Mucosa of rectum (tissue), 2 donors: ENCODE measurements around the gene NOL4L.

Experiments used
- H3K27ac ChIP-seq, 2 donors: one replicate each; pipeline ENCODE4 v1.7.0; 2013; ENCODE audit warnings: inconsistent platforms in 2 of 2, low read depth in 2 of 2, low read length in 2 of 2
- H3K27me3 ChIP-seq, 2 donors: one replicate each; pipeline ENCODE4 v1.7.0; 2013; ENCODE audit warnings: low read length in 2 of 2; ENCODE audit not compliant: control insufficient read depth in 2 of 2, insufficient read depth in 2 of 2
- H3K36me3 ChIP-seq, 2 donors: one replicate each; pipeline ENCODE4 v1.7.0; 2013; ENCODE audit warnings: low read length in 2 of 2; ENCODE audit not compliant: control insufficient read depth in 2 of 2, insufficient read depth in 2 of 2
- H3K4me1 ChIP-seq, 2 donors: one replicate each; pipeline ENCODE4 v1.7.0; 2013; ENCODE audit warnings: low read length in 2 of 2, mild to moderate bottlenecking in 1 of 2; ENCODE audit not compliant: control insufficient read depth in 2 of 2, insufficient read depth in 2 of 2
- H3K4me3 ChIP-seq, 2 donors: one replicate each; pipeline ENCODE4 v1.7.0; 2013; ENCODE audit warnings: low read length in 2 of 2
- H3K9ac ChIP-seq, 2 donors: one replicate each; pipeline ENCODE4 v1.7.0; 2013; ENCODE audit warnings: low read length in 2 of 2, low read depth in 1 of 2, mild to moderate bottlenecking in 1 of 2
- H3K9me3 ChIP-seq, 2 donors: one replicate each; pipeline ENCODE4 v1.7.0; 2013; ENCODE audit warnings: low read length in 2 of 2; ENCODE audit not compliant: control insufficient read depth in 2 of 2
- donor health status: healthy.
- donor health status: Normal muscosa, but diverticular disease.

The NOL4L gene

GRCh38 chr20:32585011-32585585 is at the start of gene NOL4L:
NOL4L (minus strand) TSS chr20:32585333; CDS start chr20:32584890, 443 bp downstream.
- H3K9ac ChIP-seq, result no peak within 1 kb of the TSS
- no peaks in the 10 kb centered on the region for H3K9me3 ChIP-seq
- H3K4me3 ChIP-seq, result peak within 1 kb of the TSS; percentile 52 to 67
- no peaks in the 10 kb centered on the region for H3K36me3 ChIP-seq
- peaks cover 13 to 14% of the 10 kb centered on the region in 2 donors for H3K27me3 ChIP-seq
- peak within 1 kb of the TSS in 1 of 2 donors; percentile 16 for H3K27ac ChIP-seq
- H3K4me1 ChIP-seq, result peaks cover 0 to 3% of the 10 kb centered on the region in 2 donors

- no peaks in the 10 kb centered on the region for H3K9me3 ChIP-seq
- no peaks in the 10 kb centered on the region for H3K4me1 ChIP-seq
- H3K4me3 ChIP-seq, result no peak overlapping the region
- no peak overlapping the region for H3K9ac ChIP-seq
- H3K36me3 ChIP-seq, result no peaks in the 10 kb centered on the region
- H3K27ac ChIP-seq, result no peak overlapping the region
- H3K27me3 ChIP-seq, result peaks cover 0 to 3% of the 10 kb centered on the region in 2 donors
Measured at GRCh38 chr20:32634041-32634805, 49.1 kb upstream of the NOL4L start.

- no peak overlapping the region for H3K27ac ChIP-seq
- H3K36me3 ChIP-seq, result no peaks in the 10 kb centered on the region
- H3K4me1 ChIP-seq, result no peaks in the 10 kb centered on the region
- no peak overlapping the region for H3K9ac ChIP-seq
- H3K4me3 ChIP-seq, result no peak overlapping the region
- no peaks in the 10 kb centered on the region for H3K9me3 ChIP-seq
- H3K27me3 ChIP-seq, result peaks cover 0 to 3% of the 10 kb centered on the region in 2 donors
Measured at GRCh38 chr20:32632461-32633354, 47.6 kb upstream of the NOL4L start.

- H3K36me3 ChIP-seq, result no peaks in the 10 kb centered on the region
- no peaks in the 10 kb centered on the region for H3K9me3 ChIP-seq
- no peak overlapping the region for H3K9ac ChIP-seq
- no peak overlapping the region for H3K27ac ChIP-seq
- H3K4me1 ChIP-seq, result peaks cover 0 to 3% of the 10 kb centered on the region in 2 donors
- peaks cover 0 to 3% of the 10 kb centered on the region in 2 donors for H3K27me3 ChIP-seq
- H3K4me3 ChIP-seq, result no peak overlapping the region
Measured at GRCh38 chr20:32631933-32632460, 46.9 kb upstream of the NOL4L start.

DNA sequence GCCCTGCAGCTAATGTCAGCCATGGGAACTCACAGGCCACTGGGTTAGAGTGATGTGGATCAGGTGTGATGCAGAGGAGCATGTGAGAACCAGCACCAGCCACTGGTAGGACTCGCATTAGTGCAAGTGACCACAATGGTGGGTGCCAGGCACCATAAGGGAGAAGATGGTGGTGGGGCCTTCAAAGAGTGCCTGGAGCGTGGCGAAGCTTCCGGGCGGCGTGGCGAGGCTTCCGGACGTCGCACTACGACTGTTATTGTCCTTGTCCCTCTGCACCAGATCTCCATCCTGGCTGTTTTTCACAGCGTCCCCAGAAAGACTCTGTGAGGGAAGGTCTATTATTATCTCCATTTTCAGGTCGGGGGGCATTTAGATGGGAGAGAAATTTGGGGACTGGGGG is 44.7 kb upstream of the NOL4L start:
- Histone ChIP-seq H3K9me3 (no peaks in the 10 kb centered on the region), H3K4me1 (peaks cover 0 to 3% of the 10 kb centered on the region in 2 donors), H3K27me3 (peaks cover 0 to 3% of the 10 kb centered on the region in 2 donors), H3K4me3 (no peak overlapping the region), H3K36me3 (no peaks in the 10 kb centered on the region), H3K9ac (no peak overlapping the region), H3K27ac (no peak overlapping the region)

DNA sequence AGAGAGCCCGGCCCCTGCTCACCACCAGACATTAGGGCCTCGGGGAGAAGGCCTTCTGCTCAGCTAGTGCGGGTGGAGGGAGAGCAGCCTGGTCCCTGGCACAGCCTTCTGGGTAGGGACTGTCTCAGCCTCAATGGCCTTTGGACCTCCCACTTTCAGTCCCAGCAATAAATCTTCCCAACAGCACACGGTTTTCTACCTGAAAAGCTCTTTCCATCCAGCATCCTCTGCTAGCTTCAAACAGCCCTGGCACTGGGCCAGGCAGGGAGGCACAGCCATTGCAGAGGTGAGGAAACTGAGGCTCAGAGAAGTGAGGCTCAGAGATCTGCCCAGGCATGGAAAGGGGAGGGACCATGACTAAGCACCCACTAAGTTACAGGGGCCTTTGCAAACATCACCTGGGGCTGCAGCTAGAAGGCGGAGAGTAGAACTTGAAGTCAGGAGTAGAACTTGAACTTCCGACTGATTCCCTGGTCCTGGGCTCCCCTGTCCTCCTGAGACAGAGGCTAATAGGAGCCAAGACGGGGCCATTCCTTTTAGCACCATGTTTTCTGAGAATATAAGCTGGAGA is 43.9 kb upstream of the NOL4L start:
- Histone ChIP-seq H3K4me3 (no peak overlapping the region), H3K27ac (no peak overlapping the region), H3K9me3 (no peaks in the 10 kb centered on the region), H3K36me3 (no peaks in the 10 kb centered on the region), H3K27me3 (peaks cover 0 to 3% of the 10 kb centered on the region in 2 donors), H3K9ac (no peak overlapping the region), H3K4me1 (peaks cover 0 to 3% of the 10 kb centered on the region in 2 donors)

DNA sequence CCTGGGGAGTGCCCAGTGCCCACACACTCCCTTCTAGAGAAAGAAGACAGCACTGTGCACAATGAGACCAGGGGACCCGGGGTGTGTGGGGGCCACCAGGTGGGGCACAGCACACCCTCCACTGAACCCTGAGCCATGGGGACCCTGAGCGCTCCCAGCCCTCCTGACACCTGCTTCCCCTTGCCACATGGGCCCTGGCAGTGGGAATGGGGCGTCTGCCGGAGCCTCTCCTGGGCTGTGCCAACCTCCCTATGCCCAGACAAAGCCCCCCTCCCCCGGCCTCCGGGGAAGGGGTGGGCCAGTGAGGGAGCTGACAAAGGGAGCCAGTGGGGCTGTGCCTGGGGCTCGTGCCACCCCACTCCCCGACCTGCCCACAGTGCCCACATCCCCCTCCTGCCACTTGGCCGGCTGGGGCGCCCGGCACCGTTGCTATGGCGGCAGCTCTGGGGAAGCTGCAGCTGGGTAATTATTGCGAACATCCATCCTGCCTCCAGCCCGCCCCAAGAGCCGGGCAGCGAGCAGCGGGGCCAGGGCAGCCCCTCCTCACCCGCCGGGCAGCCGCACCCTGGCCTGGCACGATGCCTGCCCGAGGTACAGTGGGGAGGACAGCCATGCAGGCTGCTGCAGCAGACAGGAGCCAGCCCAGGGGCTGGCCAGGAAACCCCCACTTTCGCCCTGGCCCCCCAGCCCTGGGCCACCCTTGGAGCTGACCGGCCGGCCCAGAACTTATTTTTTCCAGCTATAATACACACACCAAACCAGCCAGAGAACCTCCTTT is 41.9 kb upstream of the NOL4L start:
- Histone ChIP-seq H3K4me3 (no peak overlapping the region), H3K4me1 (peaks cover 0 to 3% of the 10 kb centered on the region in 2 donors), H3K27me3 (peaks cover 0 to 3% of the 10 kb centered on the region in 2 donors), H3K36me3 (no peaks in the 10 kb centered on the region), H3K9ac (no peak overlapping the region), H3K27ac (no peak overlapping the region), H3K9me3 (no peaks in the 10 kb centered on the region)

GRCh38 chr20:32626407-32626806 is 41.3 kb upstream of the NOL4L start:
- H3K9ac ChIP-seq, result no peak overlapping the region
- H3K4me3 ChIP-seq, result no peak overlapping the region
- no peaks in the 10 kb centered on the region for H3K36me3 ChIP-seq
- H3K9me3 ChIP-seq, result no peaks in the 10 kb centered on the region
- peaks cover 0 to 3% of the 10 kb centered on the region in 2 donors for H3K4me1 ChIP-seq
- no peaks in the 10 kb centered on the region for H3K27me3 ChIP-seq
- no peak overlapping the region for H3K27ac ChIP-seq

DNA sequence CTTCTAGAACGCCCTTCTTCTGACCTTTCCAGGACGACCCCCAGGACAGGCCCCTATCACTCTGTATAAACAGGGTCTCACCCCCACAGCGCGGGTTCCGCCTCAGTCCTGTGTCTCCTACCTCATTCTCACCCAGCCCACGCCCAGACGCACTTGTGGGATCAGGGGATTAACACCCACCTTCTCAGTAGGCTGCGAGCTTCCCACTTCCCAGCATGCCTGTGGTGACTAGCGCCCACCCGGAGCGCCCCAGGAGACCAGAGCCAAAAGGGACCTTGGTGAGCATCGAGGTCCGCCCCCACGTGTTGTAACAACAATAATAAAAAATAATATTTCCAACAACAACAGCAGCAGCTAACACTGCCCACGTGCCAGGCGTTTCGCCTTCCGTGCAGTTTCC is 40.9 kb upstream of the NOL4L start:
- no peak overlapping the region for H3K9ac ChIP-seq

More for the DNA sequence above, 40.9 kb upstream of the NOL4L start:
- H3K4me3 ChIP-seq, result no peak overlapping the region
- H3K4me1 ChIP-seq, result peaks cover 0 to 3% of the 10 kb centered on the region in 2 donors
- H3K9me3 ChIP-seq, result no peaks in the 10 kb centered on the region
- no peaks in the 10 kb centered on the region for H3K27me3 ChIP-seq
- H3K27ac ChIP-seq, result no peak overlapping the region
- H3K36me3 ChIP-seq, result no peaks in the 10 kb centered on the region
